SJSA1 (cell line): ENCODE data around the gene CRYBB2. TPM values are rescaled to one million over a fixed set of nuclear protein-coding genes. Genes with fewer than 3 reads are reported as not detected.
"Not testable (repeated sequence)": the region's sequence is repeated elsewhere in the genome, so short reads cannot be mapped to it uniquely, and the experiment has no call there.

Experiments used
- DNase-seq, 2 experiments: peaks; one replicate each; pipeline ENCODE4 v3.0.0-alpha.2; 2015 to 2020; ENCODE audit warnings: low spot score in 2 of 2, low read depth in 1 of 2
- H3K27ac ChIP-seq: fragments of 250-450 bp; sonication (Bioruptor Pico); 2 replicates; pipeline ENCODE4 v1.5.1; 2020; ENCODE audit warnings: mild to moderate bottlenecking, moderate library complexity
- H3K27me3 ChIP-seq: fragments of 250-450 bp; sonication (Bioruptor Pico); replicated peaks from 2 replicates; pipeline ENCODE4 v1.5.1; 2020; ENCODE audit warnings: mild to moderate bottlenecking, moderate library complexity
- H3K36me3 ChIP-seq: fragments of 250-450 bp; sonication (Bioruptor Pico); 2 replicates; pipeline ENCODE4 v1.5.1; 2020; ENCODE audit warnings: mild to moderate bottlenecking
- H3K4me1 ChIP-seq: fragments of 250-450 bp; sonication (Bioruptor Pico); replicated peaks from 2 replicates; pipeline ENCODE4 v1.6.1; 2021; ENCODE audit warnings: mild to moderate bottlenecking
- H3K4me3 ChIP-seq: fragments of 250-450 bp; sonication (Bioruptor Pico); 2 replicates; pipeline ENCODE4 v1.5.1; 2020; ENCODE audit warnings: mild to moderate bottlenecking
- H3K9me3 ChIP-seq: fragments of 250-450 bp; sonication (Bioruptor Pico); replicated peaks from 2 replicates; pipeline ENCODE4 v1.5.1; 2020; ENCODE audit warnings: mild to moderate bottlenecking
- total RNA-seq: library from RNA; depleted of rRNA; stranded (reverse); fragments of >200 nt; shearing (Covaris generic); gene quantifications from 2 replicates; pipeline ENCODE4 v1.2.3, GENCODE V29; 2014

The CRYBB2 gene
- total RNA-seq, 1 experiment from 2014 or later: 0.21 TPM

GRCh38 chr22:25204547-25204946 is 14.9 kb upstream of the CRYBB2 start:
- not testable (repeated sequence) for H3K27ac ChIP-seq, H3K4me3 ChIP-seq, H3K4me1 ChIP-seq, H3K36me3 ChIP-seq, H3K27me3 ChIP-seq, DNase-seq, H3K9me3 ChIP-seq

- Histone ChIP-seq H3K4me1 (no peaks in the 10 kb centered on the region), H3K9me3 (no peaks in the 10 kb centered on the region)
- DNase-seq: no peak
Observed at GRCh38 chr22:25205847-25206246, 13.6 kb upstream of the CRYBB2 start.

GRCh38 chr22:25206998-25207397 is 12.4 kb upstream of the CRYBB2 start:
- no peaks in the 10 kb centered on the region for H3K4me1 ChIP-seq
- H3K4me3 ChIP-seq: no peak overlapping the region
- H3K27me3 ChIP-seq: 0 out of 2 replicates have a peak, but pooled peaks cover 3% of the 10 kb centered on the region
- DNase-seq: no peak
- no peak overlapping the region for H3K27ac ChIP-seq
- no peaks in the 10 kb centered on the region for H3K36me3 ChIP-seq
- H3K9me3 ChIP-seq: no peaks in the 10 kb centered on the region

More at GRCh38 chr22:25205847-25206246, 13.6 kb upstream of the CRYBB2 start:
- H3K27me3 ChIP-seq: 0 out of 2 replicates have a peak, but pooled peaks cover 3% of the 10 kb centered on the region
- no peaks in the 10 kb centered on the region for H3K36me3 ChIP-seq
- no peak overlapping the region for H3K4me3 ChIP-seq
- H3K27ac ChIP-seq: no peak overlapping the region

GRCh38 chr22:25207553-25208157 is 11.8 kb upstream of the CRYBB2 start:
- no peaks in the 10 kb centered on the region for H3K36me3 ChIP-seq

GRCh38 chr22:25208328-25208727 is 11.1 kb upstream of the CRYBB2 start:
- Histone ChIP-seq H3K4me3 (no peak overlapping the region), H3K27ac (no peak overlapping the region), H3K9me3 (no peaks in the 10 kb centered on the region), H3K36me3 (no peaks in the 10 kb centered on the region), H3K27me3 (0 out of 2 replicates have a peak, but pooled peaks cover 3% of the 10 kb centered on the region), H3K4me1 (no peaks in the 10 kb centered on the region)
- DNase-seq: no peak

More at GRCh38 chr22:25207553-25208157, 11.8 kb upstream of the CRYBB2 start:
- 0 out of 2 replicates have a peak, but pooled peaks cover 3% of the 10 kb centered on the region for H3K27me3 ChIP-seq
- H3K9me3 ChIP-seq: no peaks in the 10 kb centered on the region
- H3K4me3 ChIP-seq: no peak overlapping the region
- no peak overlapping the region for H3K27ac ChIP-seq
- H3K4me1 ChIP-seq: no peaks in the 10 kb centered on the region
- no peak for DNase-seq

GRCh38 chr22:25208743-25209505 is 10.5 kb upstream of the CRYBB2 start:
- Histone ChIP-seq H3K36me3 (no peaks in the 10 kb centered on the region), H3K27me3 (0 out of 2 replicates have a peak, but pooled peaks cover 3% of the 10 kb centered on the region), H3K4me3 (no peak overlapping the region), H3K27ac (no peak overlapping the region), H3K9me3 (no peaks in the 10 kb centered on the region), H3K4me1 (no peaks in the 10 kb centered on the region)
- no peak for DNase-seq

GRCh38 chr22:25210793-25211192 is 8.6 kb upstream of the CRYBB2 start:
- Histone ChIP-seq H3K9me3 (no peaks in the 10 kb centered on the region), H3K27me3 (peaks cover under 1% of the 10 kb centered on the region; the same call in 1 of the 2 replicates), H3K27ac (no peak overlapping the region), H3K4me1 (no peaks in the 10 kb centered on the region), H3K4me3 (no peak overlapping the region), H3K36me3 (no peaks in the 10 kb centered on the region)
- DNase-seq: no peak

- Histone ChIP-seq H3K9me3 (no peaks in the 10 kb centered on the region), H3K4me3 (no peak overlapping the region), H3K36me3 (no peaks in the 10 kb centered on the region), H3K27me3 (peaks cover 8% of the 10 kb centered on the region), H3K4me1 (no peaks in the 10 kb centered on the region), H3K27ac (no peak overlapping the region)
- no peak for DNase-seq
Observed at GRCh38 chr22:25212337-25212736, 7.1 kb upstream of the CRYBB2 start.

GRCh38 chr22:25213221-25213620 is 6.2 kb upstream of the CRYBB2 start:
- Histone ChIP-seq H3K9me3 (no peaks in the 10 kb centered on the region), H3K27ac (no peak overlapping the region), H3K27me3 (peaks cover 8% of the 10 kb centered on the region), H3K4me3 (no peak overlapping the region), H3K36me3 (no peaks in the 10 kb centered on the region), H3K4me1 (no peaks in the 10 kb centered on the region)
- no peak for DNase-seq

GRCh38 chr22:25216230-25216629 is 3.2 kb upstream of the CRYBB2 start:
- no peaks in the 10 kb centered on the region for H3K36me3 ChIP-seq
- no peaks in the 10 kb centered on the region for H3K9me3 ChIP-seq
- peaks cover 20% of the 10 kb centered on the region for H3K27me3 ChIP-seq
- H3K27ac ChIP-seq: no peak overlapping the region
- DNase-seq: no peak
- no peaks in the 10 kb centered on the region for H3K4me1 ChIP-seq
- H3K4me3 ChIP-seq: no peak overlapping the region

GRCh38 chr22:25219948-25220442 is 556 bp downstream of the CRYBB2 start:
- Histone ChIP-seq H3K27me3 (peaks cover 22% of the 10 kb centered on the region), H3K4me3 (no peak overlapping the region)

GRCh38 chr22:25221790-25222189 is 2.4 kb downstream of the CRYBB2 start:
- H3K27me3 ChIP-seq: peaks cover 15% of the 10 kb centered on the region; the same call in 1 of the 2 replicates
- H3K4me1 ChIP-seq: no peaks in the 10 kb centered on the region
- no peak for DNase-seq
- no peak overlapping the region for H3K27ac ChIP-seq
- no peaks in the 10 kb centered on the region for H3K36me3 ChIP-seq
- H3K4me3 ChIP-seq: no peak overlapping the region
- no peaks in the 10 kb centered on the region for H3K9me3 ChIP-seq

More at GRCh38 chr22:25219948-25220442, 556 bp downstream of the CRYBB2 start:
- no peaks in the 10 kb centered on the region for H3K36me3 ChIP-seq
- H3K4me1 ChIP-seq: no peaks in the 10 kb centered on the region
- no peaks in the 10 kb centered on the region for H3K9me3 ChIP-seq
- no peak overlapping the region for H3K27ac ChIP-seq
- no peak for DNase-seq

GRCh38 chr22:25223269-25223850 is 3.9 kb downstream of the CRYBB2 start:
- Histone ChIP-seq H3K36me3 (no peaks in the 10 kb centered on the region), H3K9me3 (no peaks in the 10 kb centered on the region), H3K27ac (no peak overlapping the region), H3K4me1 (no peaks in the 10 kb centered on the region), H3K4me3 (no peak overlapping the region), H3K27me3 (peaks cover 15% of the 10 kb centered on the region; the same call in 1 of the 2 replicates)
- no peak for DNase-seq

- Histone ChIP-seq H3K9me3 (no peaks in the 10 kb centered on the region), H3K4me1 (no peaks in the 10 kb centered on the region), H3K27me3 (no peaks in the 10 kb centered on the region), H3K4me3 (no peak overlapping the region), H3K36me3 (no peaks in the 10 kb centered on the region), H3K27ac (no peak overlapping the region)
- DNase-seq: no peak
Observed at GRCh38 chr22:25228822-25229221, 9.4 kb downstream of the CRYBB2 start.
